ENCODE results near the gene OSBPL8.

OSBPL8 gene

DNA sequence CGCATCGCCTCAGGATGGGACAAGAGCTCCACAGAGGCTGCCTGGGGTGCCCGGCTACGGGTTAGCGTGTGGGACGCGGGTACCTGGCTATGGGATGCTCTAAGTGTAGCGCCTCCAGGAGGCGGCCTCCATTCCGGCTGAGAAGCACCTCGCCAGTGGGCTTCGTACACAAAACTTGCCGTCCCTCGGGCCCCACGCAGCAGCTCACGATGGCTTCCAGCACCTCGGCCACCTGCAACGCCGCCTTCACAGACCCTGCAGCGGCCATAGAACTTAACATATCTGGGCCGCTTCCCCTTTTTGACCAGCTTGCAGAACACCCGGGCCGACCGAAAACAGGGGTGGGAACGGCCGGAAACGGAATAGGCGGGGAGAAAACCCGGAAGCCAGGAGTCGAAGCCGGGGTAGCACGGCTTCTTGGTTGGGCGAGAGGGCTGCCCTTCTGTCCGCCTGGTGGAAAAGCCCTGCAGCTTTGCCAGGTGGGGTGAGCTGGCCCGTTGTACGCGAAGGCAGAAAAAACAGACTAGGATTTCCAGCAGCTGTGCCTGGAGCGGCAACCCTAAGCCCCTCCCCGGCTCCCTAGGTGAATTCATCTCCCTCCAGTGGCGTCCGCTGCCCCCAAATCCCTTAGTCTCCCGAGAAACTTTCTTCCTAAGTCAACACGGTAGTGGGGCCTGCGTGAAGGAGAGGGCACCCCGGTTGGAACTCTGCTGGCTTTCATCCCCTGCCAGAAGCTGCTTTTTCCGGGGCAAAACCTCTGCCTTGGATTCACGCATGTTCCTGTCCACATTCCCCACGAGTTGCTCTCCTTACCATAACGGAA lies 211.3 kb downstream of the OSBPL8 start, which contains the start of gene BBS10:
TSS of gene BBS10 (minus strand) at position 337 of the 823 bp plus-strand sequence. CDS start at position 280, 57 bp downstream.
- TF ChIP-seq, protein P1, sequence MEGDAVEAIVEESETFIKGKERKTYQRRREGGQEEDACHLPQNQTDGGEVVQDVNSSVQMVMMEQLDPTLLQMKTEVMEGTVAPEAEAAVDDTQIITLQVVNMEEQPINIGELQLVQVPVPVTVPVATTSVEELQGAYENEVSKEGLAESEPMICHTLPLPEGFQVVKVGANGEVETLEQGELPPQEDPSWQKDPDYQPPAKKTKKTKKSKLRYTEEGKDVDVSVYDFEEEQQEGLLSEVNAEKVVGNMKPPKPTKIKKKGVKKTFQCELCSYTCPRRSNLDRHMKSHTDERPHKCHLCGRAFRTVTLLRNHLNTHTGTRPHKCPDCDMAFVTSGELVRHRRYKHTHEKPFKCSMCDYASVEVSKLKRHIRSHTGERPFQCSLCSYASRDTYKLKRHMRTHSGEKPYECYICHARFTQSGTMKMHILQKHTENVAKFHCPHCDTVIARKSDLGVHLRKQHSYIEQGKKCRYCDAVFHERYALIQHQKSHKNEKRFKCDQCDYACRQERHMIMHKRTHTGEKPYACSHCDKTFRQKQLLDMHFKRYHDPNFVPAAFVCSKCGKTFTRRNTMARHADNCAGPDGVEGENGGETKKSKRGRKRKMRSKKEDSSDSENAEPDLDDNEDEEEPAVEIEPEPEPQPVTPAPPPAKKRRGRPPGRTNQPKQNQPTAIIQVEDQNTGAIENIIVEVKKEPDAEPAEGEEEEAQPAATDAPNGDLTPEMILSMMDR (conservative IDR thresholded peaks at IDR 0.05; ENCODE audit: low read depth, low read length), result peak; percentile 58
- DNase-seq (ENCODE audit: low read depth), result peak; percentile 82
- peak within 1 kb of the TSS; percentile 87 for H3K4me3 ChIP-seq (ENCODE audit: low read length)

DNA sequence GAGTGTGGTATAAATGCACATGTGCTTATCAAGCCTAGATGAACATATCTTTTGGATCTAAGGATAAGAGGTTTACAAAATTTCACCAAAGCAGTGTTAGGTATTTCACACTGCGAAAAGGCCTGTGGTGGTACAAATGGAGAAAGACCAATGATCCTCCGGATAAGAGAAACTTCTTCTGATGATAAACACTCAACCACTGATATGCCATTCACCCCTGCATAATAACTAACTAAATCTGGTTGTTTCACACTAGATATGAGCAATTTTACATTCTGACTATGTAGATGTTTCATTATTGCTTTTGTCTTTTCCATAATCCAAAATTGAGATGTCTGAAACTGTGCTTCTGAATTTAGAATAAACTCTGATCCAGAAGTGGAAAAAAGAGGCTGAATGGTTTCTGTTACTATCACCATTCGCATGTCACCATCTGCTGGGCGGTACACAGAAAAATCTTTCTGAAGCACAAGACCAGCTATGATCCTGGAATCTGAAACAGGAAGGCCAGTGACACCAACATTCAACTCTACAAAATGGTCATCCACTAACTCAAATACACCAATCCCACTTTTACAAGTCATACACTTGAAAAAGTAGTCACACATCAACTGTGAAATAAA lies 212.7 kb downstream of the OSBPL8 start:
- TF ChIP-seq, protein P1 (conservative IDR thresholded peaks at IDR 0.05; ENCODE audit: low read depth, low read length), result peak; percentile 58
- H3K4me3 ChIP-seq (ENCODE audit: low read length), result peak overlapping the region; percentile 87
- DNase-seq (ENCODE audit: low read depth), result no peak

DNA sequence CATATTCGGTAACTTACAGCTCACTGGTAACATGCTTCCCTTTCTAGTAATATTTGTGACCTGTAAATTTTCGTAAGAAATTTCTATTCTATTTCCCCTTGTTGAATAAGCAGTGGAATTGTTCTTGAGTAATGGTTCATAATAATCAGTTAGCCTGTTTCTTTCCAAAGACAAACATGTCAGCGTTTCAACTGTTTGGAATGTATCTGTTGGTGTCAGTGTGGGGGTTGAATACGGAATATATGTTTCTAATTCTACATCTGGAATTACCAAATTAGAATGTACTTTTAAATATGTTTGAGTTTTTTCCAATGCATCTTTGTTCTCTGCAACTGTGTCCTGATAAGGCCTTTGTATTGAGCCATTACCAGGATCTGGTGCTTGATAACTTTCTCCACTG lies 213.3 kb downstream of the OSBPL8 start:
- H3K4me3 ChIP-seq (ENCODE audit: low read length), result no peak overlapping the region
- TF ChIP-seq, protein P1 (conservative IDR thresholded peaks at IDR 0.05; ENCODE audit: low read depth, low read length), result no peak
- DNase-seq (ENCODE audit: low read depth), result no peak

DNA sequence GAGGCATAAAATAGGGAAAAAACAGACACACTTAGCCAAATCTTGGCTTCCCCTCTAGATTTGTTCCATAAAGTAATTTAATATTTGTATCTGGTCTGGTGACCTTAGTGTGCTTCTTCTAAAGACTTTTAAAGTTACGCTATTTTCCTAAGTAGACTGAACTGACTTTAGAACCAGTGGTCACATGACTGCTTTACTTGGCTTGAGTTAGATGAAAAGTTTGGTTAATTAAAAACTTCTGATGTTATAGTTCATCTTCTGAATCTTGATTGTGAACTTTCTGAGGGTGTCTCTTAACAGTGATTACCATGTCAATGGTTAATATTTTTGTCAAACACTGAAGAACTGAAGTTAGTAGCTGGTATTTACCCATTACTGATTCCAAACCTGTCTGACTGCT lies 214.0 kb downstream of the OSBPL8 start:
- no peak for DNase-seq (ENCODE audit: low read depth)
- no peak overlapping the region for H3K4me3 ChIP-seq (ENCODE audit: low read length)
- TF ChIP-seq, protein P1 (conservative IDR thresholded peaks at IDR 0.05; ENCODE audit: low read depth, low read length), result no peak

DNA sequence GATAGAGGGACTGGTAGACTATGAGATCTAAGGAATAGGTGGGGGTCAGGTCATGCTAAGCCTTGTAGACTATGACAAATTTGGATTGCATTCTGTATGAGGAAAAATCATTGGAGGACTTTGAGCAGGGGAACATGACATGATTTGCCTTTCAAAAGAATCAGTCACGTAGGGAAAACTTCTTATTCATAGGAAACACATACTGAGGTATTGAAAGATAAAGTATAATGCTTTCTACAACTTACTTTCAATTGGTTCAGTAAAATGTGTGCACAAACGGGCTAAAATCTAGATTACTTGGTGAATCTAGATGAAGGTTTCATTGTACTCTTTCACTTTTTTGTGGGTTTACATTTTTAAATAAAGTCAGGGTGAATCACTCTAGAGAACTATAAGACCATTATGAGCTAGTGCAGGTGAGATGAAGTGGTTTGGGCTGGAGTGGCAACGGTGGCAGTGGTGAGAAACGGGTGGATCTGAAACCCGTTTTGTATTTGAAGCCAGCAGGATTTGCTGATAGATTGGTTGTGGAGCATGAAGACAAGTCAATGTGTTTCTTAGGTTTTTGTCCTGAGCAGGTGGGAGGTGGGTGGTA lies 218.0 kb downstream of the OSBPL8 start:
- TF ChIP-seq, protein P1 (conservative IDR thresholded peaks at IDR 0.05; ENCODE audit: low read depth, low read length), result no peak
- DNase-seq (ENCODE audit: low read depth), result no peak
- H3K4me3 ChIP-seq (ENCODE audit: low read length), result no peak overlapping the region

DNA sequence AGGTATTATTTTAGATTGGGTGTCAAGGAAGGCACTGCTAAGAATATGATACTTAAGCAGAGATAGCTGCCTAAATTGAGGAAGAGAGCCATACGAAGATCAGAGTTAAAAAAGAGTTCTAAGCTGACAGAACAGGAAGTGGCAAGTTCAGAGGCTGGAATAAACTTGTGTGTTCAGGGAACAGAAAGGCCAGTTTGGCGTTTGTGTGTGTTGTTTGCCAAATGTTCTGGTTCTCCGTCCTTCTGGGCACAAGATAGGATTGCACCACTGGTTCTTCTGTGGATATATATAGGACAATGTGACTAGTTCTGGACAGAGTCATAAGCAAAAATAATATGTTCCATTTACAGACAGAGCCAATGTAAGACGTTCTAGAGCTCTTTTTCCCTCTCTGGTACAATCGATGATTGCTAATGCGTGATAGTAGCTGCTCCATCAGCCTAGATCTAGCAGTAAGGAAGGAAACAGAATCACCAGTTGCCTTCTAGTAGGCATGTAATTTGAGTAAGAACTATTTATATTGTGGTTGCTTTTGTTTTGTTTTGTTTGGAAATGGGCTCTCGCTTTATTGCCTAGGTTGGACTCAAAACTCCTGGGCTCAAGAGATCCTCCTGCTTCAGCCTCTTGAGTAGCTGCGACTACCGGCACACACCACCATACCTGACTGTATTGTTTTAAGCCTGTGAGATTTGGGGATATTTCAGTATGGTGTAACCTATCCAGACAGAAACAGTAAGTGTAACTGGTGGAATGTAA lies 218.7 kb downstream of the OSBPL8 start:
- no peak for DNase-seq (ENCODE audit: low read depth)
- TF ChIP-seq, protein P1 (conservative IDR thresholded peaks at IDR 0.05; ENCODE audit: low read depth, low read length), result no peak
- no peak overlapping the region for H3K4me3 ChIP-seq (ENCODE audit: low read length)

Measured in retinal pigment epithelial cell (primary cell).